Activated CD4-positive, alpha-beta memory T cell treated with anti-CD3 and anti-CD28 coated beads for 36 hours (primary cell): ENCODE measurements around the gene SPECC1L. TPM values are rescaled to one million over a fixed set of nuclear protein-coding genes. Genes with fewer than 3 reads are reported as not detected.
"Not testable (repeated sequence)": the region's sequence is repeated elsewhere in the genome, so short reads cannot be mapped to it uniquely, and the experiment has no call there.

Source experiments
- CTCF ChIA-PET: fragments of 350-600 bp; sonication (Branson Sonifier 250); formaldehyde crosslinking; loops from one replicate; lab custom pipeline; 2021; ENCODE audit warnings: antibody characterized with exemption, inconsistent platforms; lab: Charles Lee
- POLR2A ChIA-PET: fragments of 350-600 bp; sonication (Branson Sonifier 250); formaldehyde crosslinking; loops from one replicate; lab custom pipeline; 2021; ENCODE audit warnings: antibody characterized with exemption; lab: Charles Lee
- DNase-seq: peaks from one replicate; pipeline ENCODE4 v3.0.0-alpha.2; 2020
- H3K27ac Mint-ChIP-seq: one replicate; pipeline ENCODE4 v1.8.0; 2021; ENCODE audit warnings: mixed read lengths
- H3K27me3 Mint-ChIP-seq: one replicate; pipeline ENCODE4 v1.8.0; 2021; ENCODE audit warnings: mixed read lengths
- H3K36me3 Mint-ChIP-seq: one replicate; pipeline ENCODE4 v1.8.0; 2021; ENCODE audit warnings: mixed read lengths
- H3K4me1 Mint-ChIP-seq: one replicate; pipeline ENCODE4 v1.8.0; 2021; ENCODE audit warnings: low read depth, mixed read lengths
- H3K4me3 Mint-ChIP-seq: one replicate; pipeline ENCODE4 v1.8.0; 2021; ENCODE audit warnings: mild to moderate bottlenecking, mixed read lengths
- H3K9me3 Mint-ChIP-seq: one replicate; pipeline ENCODE4 v1.8.0; 2021; ENCODE audit warnings: mixed read lengths
- intact Hi-C: fragments of 100-400 bp; cut with micrococcal nuclease; formaldehyde crosslinking; loops from one replicate; pipeline ENCODE4 v1.15.1; 2023
- total RNA-seq, 2 experiments: library from RNA; stranded (reverse); gene quantifications; one replicate each; pipeline ENCODE4 v1.2.3, GENCODE V29; 2021

SPECC1L gene
- total RNA-seq, 2 experiments from 2014 or later = 27.7 to 34.3 TPM

- intact Hi-C loops, H3K4me3 Mint-ChIP-seq, H3K4me1 Mint-ChIP-seq, DNase-seq, H3K9me3 Mint-ChIP-seq, POLR2A ChIA-PET, H3K27ac Mint-ChIP-seq, H3K27me3 Mint-ChIP-seq, CTCF ChIA-PET: not testable (repeated sequence)
- H3K36me3 Mint-ChIP-seq = peaks cover 21% of the 10 kb centered on the region
Observed at GRCh38 chr22:24316264-24316663, 45.6 kb downstream of the SPECC1L start.

- POLR2A ChIA-PET, CTCF ChIA-PET, H3K4me1 Mint-ChIP-seq, DNase-seq, H3K27ac Mint-ChIP-seq, intact Hi-C loops, H3K27me3 Mint-ChIP-seq, H3K4me3 Mint-ChIP-seq, H3K9me3 Mint-ChIP-seq: not testable (repeated sequence)
- peaks cover 25% of the 10 kb centered on the region for H3K36me3 Mint-ChIP-seq
Observed at GRCh38 chr22:24317511-24317910, 46.9 kb downstream of the SPECC1L start.

- intact Hi-C loops = no loop called here
- H3K4me3 Mint-ChIP-seq = no peak overlapping the region
- no peak for DNase-seq
- H3K27ac Mint-ChIP-seq = no peak overlapping the region
- H3K36me3 Mint-ChIP-seq = peaks cover 23% of the 10 kb centered on the region
- peaks cover 6% of the 10 kb centered on the region for H3K4me1 Mint-ChIP-seq
- CTCF ChIA-PET = no interaction called here
- H3K27me3 Mint-ChIP-seq = no peaks in the 10 kb centered on the region
- H3K9me3 Mint-ChIP-seq = no peaks in the 10 kb centered on the region
- POLR2A ChIA-PET = no interaction called here
Observed at GRCh38 chr22:24319451-24319850, 48.8 kb downstream of the SPECC1L start.

- H3K4me3 Mint-ChIP-seq = no peak overlapping the region
- peaks cover 16% of the 10 kb centered on the region for H3K36me3 Mint-ChIP-seq
- no peak overlapping the region for H3K27ac Mint-ChIP-seq
- CTCF ChIA-PET = no interaction called here
- no peak for DNase-seq
- intact Hi-C loops = no loop called here
- peaks cover 20% of the 10 kb centered on the region for H3K4me1 Mint-ChIP-seq
- no peaks in the 10 kb centered on the region for H3K27me3 Mint-ChIP-seq
- POLR2A ChIA-PET = no interaction called here
- H3K9me3 Mint-ChIP-seq = no peaks in the 10 kb centered on the region
Observed at GRCh38 chr22:24321999-24322398, 51.4 kb downstream of the SPECC1L start.

GRCh38 chr22:24322522-24322921, 51.9 kb downstream of the SPECC1L start:
- no peaks in the 10 kb centered on the region for H3K27me3 Mint-ChIP-seq
- ChIA-PET CTCF (no interaction called here), POLR2A (interaction anchor here (0.6 kb wide), 1 partner anchor 10 kb away, joined by 3 read pairs; no protein-coding TSS in a partner anchor)
- DNase-seq = no peak
- H3K9me3 Mint-ChIP-seq = no peaks in the 10 kb centered on the region
- H3K4me1 Mint-ChIP-seq = peaks cover 20% of the 10 kb centered on the region
- intact Hi-C loops = no loop called here
- no peak overlapping the region for H3K27ac Mint-ChIP-seq
- no peak overlapping the region for H3K4me3 Mint-ChIP-seq
- peaks cover 19% of the 10 kb centered on the region for H3K36me3 Mint-ChIP-seq

- CTCF ChIA-PET = interaction anchor here (1.1 to 1.7 kb wide), 4 partner anchors 9 to 203 kb away, joined by 3 to 7 read pairs (median 3); no protein-coding TSS in a partner anchor
- Mint-ChIP-seq H3K4me3 (no peak overlapping the region), H3K9me3 (no peaks in the 10 kb centered on the region), H3K36me3 (peaks cover 19% of the 10 kb centered on the region), H3K27ac (no peak overlapping the region), H3K27me3 (no peaks in the 10 kb centered on the region), H3K4me1 (peaks cover 20% of the 10 kb centered on the region)
- no peak for DNase-seq
- intact Hi-C loops = no loop called here
- POLR2A ChIA-PET = interaction anchor here (0.6 kb wide), 1 partner anchor 9 kb away, joined by 3 read pairs; no protein-coding TSS in a partner anchor
Observed at GRCh38 chr22:24323233-24323632, 52.6 kb downstream of the SPECC1L start.

GRCh38 chr22:24323695-24324094, 53.1 kb downstream of the SPECC1L start:
- no peak for DNase-seq
- peaks cover 21% of the 10 kb centered on the region for H3K4me1 Mint-ChIP-seq
- no peak overlapping the region for H3K4me3 Mint-ChIP-seq
- H3K27ac Mint-ChIP-seq = peak overlapping the region; percentile 73
- peaks cover 20% of the 10 kb centered on the region for H3K36me3 Mint-ChIP-seq
- H3K9me3 Mint-ChIP-seq = no peaks in the 10 kb centered on the region
- CTCF ChIA-PET = interaction anchor here (0.7 to 1.7 kb wide), 5 partner anchors 10 to 318 kb away, joined by 3 to 7 read pairs (median 3); no protein-coding TSS in a partner anchor
- no peaks in the 10 kb centered on the region for H3K27me3 Mint-ChIP-seq
- POLR2A ChIA-PET = no interaction called here
- intact Hi-C loops = loop anchor here (2.0 kb wide), 1 partner anchor 39 kb away; no protein-coding TSS in a partner anchor

- no peaks in the 10 kb centered on the region for H3K27me3 Mint-ChIP-seq
- H3K4me3 Mint-ChIP-seq = no peak overlapping the region
- no peak for DNase-seq
- POLR2A ChIA-PET = no interaction called here
- H3K4me1 Mint-ChIP-seq = peaks cover 23% of the 10 kb centered on the region
- no peaks in the 10 kb centered on the region for H3K9me3 Mint-ChIP-seq
- H3K27ac Mint-ChIP-seq = peak overlapping the region; percentile 73
- H3K36me3 Mint-ChIP-seq = peaks cover 24% of the 10 kb centered on the region
- intact Hi-C loops = loop anchor here (2.0 kb wide), 1 partner anchor 39 kb away; no protein-coding TSS in a partner anchor
- CTCF ChIA-PET = interaction anchor here (0.7 to 1.7 kb wide), 4 partner anchors 10 to 318 kb away, joined by 3 to 7 read pairs (median 3); no protein-coding TSS in a partner anchor
Observed at GRCh38 chr22:24324137-24324536, 53.5 kb downstream of the SPECC1L start.

- POLR2A ChIA-PET = no interaction called here
- CTCF ChIA-PET = interaction anchor here (0.9 to 1.8 kb wide), 5 partner anchors 10 to 201 kb away, joined by 3 to 7 read pairs (median 4); no protein-coding TSS in a partner anchor
- H3K4me1 Mint-ChIP-seq = peaks cover 30% of the 10 kb centered on the region
- peaks cover 32% of the 10 kb centered on the region for H3K36me3 Mint-ChIP-seq
- no peak for DNase-seq
- H3K27ac Mint-ChIP-seq = no peak overlapping the region
- no peaks in the 10 kb centered on the region for H3K9me3 Mint-ChIP-seq
- intact Hi-C loops = loop anchor here (1.0 to 5.0 kb wide), 4 partner anchors 40 to 200 kb away; no protein-coding TSS in a partner anchor
- H3K4me3 Mint-ChIP-seq = no peak overlapping the region
- no peaks in the 10 kb centered on the region for H3K27me3 Mint-ChIP-seq
Observed at GRCh38 chr22:24325105-24325757, 54.6 kb downstream of the SPECC1L start.

GRCh38 chr22:24326266-24326665, 55.6 kb downstream of the SPECC1L start:
- Mint-ChIP-seq H3K4me3 (no peak overlapping the region), H3K27ac (no peak overlapping the region)
- POLR2A ChIA-PET = no interaction called here

GRCh38 chr22:24327832-24328231, 57.2 kb downstream of the SPECC1L start:
- Mint-ChIP-seq H3K27ac (no peak overlapping the region), H3K36me3 (peaks cover 31% of the 10 kb centered on the region), H3K9me3 (no peaks in the 10 kb centered on the region), H3K4me3 (no peak overlapping the region), H3K27me3 (no peaks in the 10 kb centered on the region), H3K4me1 (peaks cover 30% of the 10 kb centered on the region)
- DNase-seq = no peak
- POLR2A ChIA-PET = no interaction called here
- intact Hi-C loops = loop anchor here (5.0 kb wide), 1 partner anchor 74 kb away; no protein-coding TSS in a partner anchor
- CTCF ChIA-PET = interaction anchor here (1.3 kb wide), 1 partner anchor 96 kb away, joined by 4 read pairs; no protein-coding TSS in a partner anchor

More at GRCh38 chr22:24326266-24326665, 55.6 kb downstream of the SPECC1L start:
- Mint-ChIP-seq H3K27me3 (no peaks in the 10 kb centered on the region), H3K36me3 (peaks cover 35% of the 10 kb centered on the region), H3K9me3 (no peaks in the 10 kb centered on the region), H3K4me1 (peaks cover 30% of the 10 kb centered on the region)
- no peak for DNase-seq
- intact Hi-C loops = loop anchor here (5.0 kb wide), 1 partner anchor 76 kb away; no protein-coding TSS in a partner anchor
- CTCF ChIA-PET = interaction anchor here (0.6 to 1.8 kb wide), 4 partner anchors 96 to 199 kb away, joined by 3 to 5 read pairs (median 4); no protein-coding TSS in a partner anchor

- intact Hi-C loops = loop anchor here (5.0 kb wide), 1 partner anchor 73 kb away; no protein-coding TSS in a partner anchor
Observed at GRCh38 chr22:24329453-24329852, 58.8 kb downstream of the SPECC1L start.

More at GRCh38 chr22:24329453-24329852, 58.8 kb downstream of the SPECC1L start:
- Mint-ChIP-seq H3K36me3 (peaks cover 29% of the 10 kb centered on the region), H3K4me3 (no peak overlapping the region), H3K27ac (no peak overlapping the region), H3K27me3 (no peaks in the 10 kb centered on the region), H3K4me1 (peaks cover 23% of the 10 kb centered on the region), H3K9me3 (no peaks in the 10 kb centered on the region)
- no peak for DNase-seq
- ChIA-PET POLR2A (no interaction called here), CTCF (interaction anchor here (2.3 kb wide), 1 partner anchor 192 kb away, joined by 6 read pairs; no protein-coding TSS in a partner anchor)
